H1 (cell line): ENCODE results near the gene UMOD. TPM values are rescaled to one million over a fixed set of nuclear protein-coding genes. Genes with fewer than 3 reads are reported as not detected.

Experiments used
- CTCF ChIA-PET: fragments of 300-600 bp; sonication (Branson Sonifier 250); formaldehyde crosslinking; loops from one replicate; lab custom pipeline; 2021; ENCODE audit not compliant: partially characterized antibody; lab: Charles Lee
- POLR2A ChIA-PET: fragments of 300-600 bp; sonication (Branson Sonifier 250); formaldehyde crosslinking; loops from one replicate; lab custom pipeline; 2021; ENCODE audit warnings: inconsistent platforms; ENCODE audit not compliant: partially characterized antibody; lab: Charles Lee
- DNase-seq, 2 experiments: peaks; one replicate each; pipeline versions ENCODE4 v3.0.0 to v3.0.0-alpha.2; 2010 to 2022; ENCODE audit warnings: low spot score in 2 of 2, low read depth in 1 of 2, mixed read lengths in 1 of 2
- FAIRE-seq: peaks from 2 replicates; lab custom pipeline; 2011; peaks lifted over from hg19 to GRCh38; lab: Jason Lieb, UNC
- H2AFZ ChIP-seq: 2 replicates; pipeline ENCODE4 v1.8.1; 2012; ENCODE audit warnings: low read length, inconsistent platforms
- H2AK5ac ChIP-seq: 2 replicates; pipeline ENCODE4 v1.6.1; 2013; ENCODE audit warnings: low read depth, low read length
- H2BK120ac ChIP-seq: replicated peaks from 2 replicates; pipeline ENCODE3; 2013; ENCODE audit warnings: low read depth, low read length, inconsistent platforms
- H2BK12ac ChIP-seq: 2 replicates; pipeline ENCODE4 v1.6.1; 2013; ENCODE audit warnings: low read depth, low read length
- H2BK15ac ChIP-seq: 2 replicates; pipeline ENCODE4 v1.6.1; 2013; ENCODE audit warnings: low read length
- H2BK20ac ChIP-seq: 2 replicates; pipeline ENCODE4 v1.6.1; 2013; ENCODE audit warnings: low read length
- H2BK5ac ChIP-seq: 2 replicates; pipeline ENCODE4 v1.6.1; 2013; ENCODE audit warnings: low read depth, low read length
- H3K14ac ChIP-seq: 2 replicates; pipeline ENCODE4 v1.6.1; 2013; ENCODE audit warnings: inconsistent platforms; ENCODE audit not compliant: insufficient read length
- H3K18ac ChIP-seq: 2 replicates; pipeline ENCODE4 v1.6.1; 2013; ENCODE audit warnings: low read length; ENCODE audit errors: extremely low read depth
- H3K23ac ChIP-seq: 2 replicates; pipeline ENCODE4 v1.6.1; 2013; ENCODE audit warnings: inconsistent platforms; ENCODE audit not compliant: insufficient read length
- H3K23me2 ChIP-seq: 2 replicates; pipeline ENCODE4 v1.6.1; 2013; ENCODE audit warnings: low read depth, low read length
- H3K27ac ChIP-seq: 2 replicates; pipeline ENCODE4 v1.6.1; 2011; ENCODE audit warnings: low read depth, low read length, inconsistent platforms
- H3K27me3 ChIP-seq, 4 experiments: replicated peaks in 1 of 4; 1 replicate in 1 of 4; 2 replicates in 3 of 4; pipeline versions ENCODE4 v1.6.1 to v1.8.1; 2011 to 2013; ENCODE audit warnings: low read length in 3 of 4, mild to moderate bottlenecking in 3 of 4, inconsistent platforms in 2 of 4, mixed read lengths in 2 of 4, moderate library complexity in 1 of 4; ENCODE audit not compliant: control insufficient read depth in 3 of 4, insufficient read depth in 3 of 4; ENCODE audit errors: extremely low read depth in 1 of 4
- H3K36me3 ChIP-seq, 4 experiments: 2 replicates each; pipeline versions ENCODE4 v1.6.1 to v1.8.1; 2011 to 2013; ENCODE audit warnings: mild to moderate bottlenecking in 4 of 4, low read length in 3 of 4, moderate library complexity in 2 of 4, control low read depth in 1 of 4, inconsistent platforms in 1 of 4; ENCODE audit not compliant: insufficient read depth in 4 of 4, control insufficient read depth in 2 of 4
- H3K4ac ChIP-seq: replicated peaks from 2 replicates; pipeline ENCODE3; 2013; ENCODE audit warnings: low read length, low read depth, mixed read lengths, inconsistent platforms; ENCODE audit not compliant: insufficient read length
- H3K4me1 ChIP-seq, 4 experiments: replicated peaks in 1 of 4; 1 replicate in 1 of 4; 2 replicates in 3 of 4; pipeline versions ENCODE4 v1.6.1 to v1.8.1; 2011 to 2013; ENCODE audit warnings: low read length in 3 of 4, inconsistent platforms in 2 of 4, mixed read lengths in 1 of 4; ENCODE audit not compliant: insufficient read depth in 4 of 4, control insufficient read depth in 3 of 4
- H3K4me2 ChIP-seq, 2 experiments: 2 replicates each; pipeline versions ENCODE4 v1.6.1 to v1.8.1; 2011 to 2013; ENCODE audit warnings: low read depth in 2 of 2, low read length in 2 of 2, control low read depth in 1 of 2, inconsistent platforms in 1 of 2, mild to moderate bottlenecking in 1 of 2; ENCODE audit not compliant: insufficient read depth in 1 of 2
- H3K4me3 ChIP-seq, 4 experiments: fragments of 200-600, 300-600 bp in 1 of 4; sonication (generic), shearing (Covaris generic), sonication (Bioruptor Twin) in 1 of 4; 2 replicates each; pipeline versions ENCODE4 v1.5.1 to v1.8.1; 2011 to 2016; ENCODE audit warnings: low read length in 4 of 4, low read depth in 3 of 4, control low read depth in 2 of 4, inconsistent platforms in 2 of 4, mild to moderate bottlenecking in 2 of 4, mixed read lengths in 1 of 4, moderate library complexity in 1 of 4; ENCODE audit not compliant: insufficient read depth in 2 of 4; ENCODE audit errors: extremely low read depth in 1 of 4
- H3K56ac ChIP-seq: replicated peaks from 2 replicates; pipeline ENCODE3; 2013; ENCODE audit warnings: low read depth, mild to moderate bottlenecking, mixed read lengths, low read length, inconsistent platforms; ENCODE audit not compliant: insufficient read length
- H3K79me1 ChIP-seq: 2 replicates; pipeline ENCODE4 v1.6.1; 2013; ENCODE audit warnings: low read depth, low read length, control low read depth
- H3K79me2 ChIP-seq, 2 experiments: 2 replicates each; pipeline versions ENCODE4 v1.6.1 to v1.8.1; 2012 to 2013; ENCODE audit warnings: low read length in 2 of 2, mild to moderate bottlenecking in 2 of 2, inconsistent platforms in 1 of 2; ENCODE audit not compliant: insufficient read depth in 2 of 2, control insufficient read depth in 1 of 2
- H3K9ac ChIP-seq, 4 experiments: replicated peaks in 1 of 4; 1 replicate in 1 of 4; 2 replicates in 3 of 4; pipeline versions ENCODE4 v1.6.1 to v1.8.1; 2011 to 2013; ENCODE audit warnings: low read depth in 3 of 4, low read length in 3 of 4, control low read depth in 2 of 4, mild to moderate bottlenecking in 2 of 4, moderate library complexity in 2 of 4, inconsistent platforms in 1 of 4; ENCODE audit errors: extremely low read depth in 1 of 4
- H3K9me3 ChIP-seq, 2 experiments: 2 replicates each; pipeline versions ENCODE4 v1.6.1 to v1.8.1; 2012 to 2013; ENCODE audit warnings: mild to moderate bottlenecking in 2 of 2, moderate library complexity in 2 of 2, control low read depth in 1 of 2, inconsistent platforms in 1 of 2, low read depth in 1 of 2, low read length in 1 of 2, mixed read lengths in 1 of 2; ENCODE audit not compliant: insufficient read depth in 2 of 2
- H4K20me1 ChIP-seq, 2 experiments: replicated peaks in 1 of 2; 2 replicates each; pipeline versions ENCODE3 to v1.8.1; 2011 to 2013; ENCODE audit warnings: inconsistent platforms in 2 of 2, low read length in 2 of 2, mild to moderate bottlenecking in 1 of 2; ENCODE audit not compliant: insufficient read depth in 2 of 2, control insufficient read depth in 1 of 2
- H4K5ac ChIP-seq: 2 replicates; pipeline ENCODE4 v1.6.1; 2013; ENCODE audit warnings: low read length, low read depth, mixed read lengths, inconsistent platforms; ENCODE audit not compliant: insufficient read length
- H4K8ac ChIP-seq: 2 replicates; pipeline ENCODE4 v1.8.0; 2013; ENCODE audit warnings: mild to moderate bottlenecking, moderate library complexity, low read length, inconsistent platforms; ENCODE audit not compliant: insufficient read depth; ENCODE audit errors: extremely low read depth
- H4K91ac ChIP-seq: replicated peaks from 2 replicates; pipeline ENCODE3; 2013; ENCODE audit warnings: low read length, mixed read lengths, inconsistent platforms; ENCODE audit not compliant: insufficient read length
- BACH1 ChIP-seq: IDR thresholded peaks from 2 replicates; pipeline ENCODE4 v1.6.1; 2012; ENCODE audit warnings: low read length, improper control_type of control experiment
- JUN ChIP-seq: IDR thresholded peaks from 2 replicates; pipeline ENCODE4 v1.6.1; 2011; ENCODE audit warnings: low read depth, mild to moderate bottlenecking, improper control_type of control experiment, low read length
- MAX ChIP-seq: IDR thresholded peaks from 2 replicates; pipeline ENCODE4 v1.6.1; 2012; ENCODE audit warnings: inconsistent platforms
- NRF1 ChIP-seq: IDR thresholded peaks from 2 replicates; pipeline ENCODE4 v1.6.1; 2011; ENCODE audit warnings: mild to moderate bottlenecking, low read depth, low read length, improper control_type of control experiment
- RFX5 ChIP-seq: IDR thresholded peaks from 2 replicates; pipeline ENCODE4 v1.6.1; 2011; ENCODE audit warnings: low read depth, low read length, improper control_type of control experiment, borderline replicate concordance
- SRF ChIP-seq: IDR thresholded peaks from 2 replicates; pipeline ENCODE4 v1.6.1; 2011; ENCODE audit warnings: mild to moderate bottlenecking, low read depth, low read length, moderate library complexity
- TEAD4 ChIP-seq: IDR thresholded peaks from 2 replicates; pipeline ENCODE4 v1.6.1; 2012; ENCODE audit warnings: low read depth, low read length, inconsistent platforms, mixed read lengths
- WGBS, 2 experiments: shearing (Covaris generic) in 1 of 2; methylation state at CpG; one replicate each; pipeline versions ENCODE4 v1.1.6 to v1.1.7; 2013 to 2015; ENCODE audit warnings: low lambda C conversion rate in 2 of 2, mixed read lengths in 2 of 2, inconsistent platforms in 1 of 2, low coverage in 1 of 2, missing lambda C conversion rate in 1 of 2; ENCODE audit not compliant: insufficient replicate concordance in 2 of 2, insufficient coverage in 1 of 2, insufficient read length in 1 of 2; ENCODE audit errors: extremely low coverage in 1 of 2, missing lambda C conversion rate in 1 of 2; 5-methylcytosine and 5-hydroxymethylcytosine counted together
- polyA plus RNA-seq, 7 experiments: library from polyadenylated mRNA; depleted of rRNA in 3 of 7; stranded (reverse) in 5 of 7; unstranded in 2 of 7; fragments of >200 nt in 5 of 7; fragments of 200-250 nt in 2 of 7; gene quantifications; 1 replicate in 5 of 7; 2 replicates in 1 of 7; 4 replicates in 1 of 7; pipeline versions ENCODE4 v1.2.1 to v1.2.3, GENCODE V29; 2011 to 2013; ENCODE audit warnings: missing spikeins in 2 of 7, mixed read lengths in 2 of 7
- total RNA-seq: library from RNA; stranded (reverse); fragmentation: NEBNext Ultra II Directional; extraction: Animal tissue kit (Norgen Biotek cat#: 25700); gene quantifications from 2 replicates; pipeline ENCODE4 v1.2.1, GENCODE V29; 2021
- TF ChIP-seq, protein P1 (sequence below): IDR thresholded peaks from 2 replicates; pipeline ENCODE4 v1.6.1; 2012; ENCODE audit warnings: inconsistent platforms
- TF ChIP-seq, protein P2 (sequence below): IDR thresholded peaks from 2 replicates; pipeline ENCODE4 v1.6.1; 2011; ENCODE audit warnings: low read depth, mild to moderate bottlenecking, low read length; ENCODE audit not compliant: insufficient read depth
- TF ChIP-seq, protein P3 (sequence below): IDR thresholded peaks from 2 replicates; pipeline ENCODE4 v1.6.1; 2012; ENCODE audit warnings: low read length, inconsistent platforms

UMOD gene
- total and polyA plus RNA-seq, 2 of the 8 experiments (the other 6 are each of a cell fraction or from before 2014, with no cell fraction given), result not detected

GRCh38 chr16:20398603-20399002 is 46.1 kb upstream of the UMOD start:
- Histone ChIP-seq H3K18ac (no peak overlapping the region), H4K5ac (no peak overlapping the region), H3K27ac (no peak overlapping the region), H4K20me1 (no peaks in the 10 kb centered on the region), H2BK5ac (no peak overlapping the region), H3K14ac (no peak overlapping the region), H3K36me3 (no peaks in the 10 kb centered on the region), H4K8ac (no peak overlapping the region), H3K23ac (no peak overlapping the region), H3K56ac (no peak overlapping the region), H2BK20ac (no peak overlapping the region), H3K27me3 (no peaks in the 10 kb centered on the region), H4K91ac (no peak overlapping the region), H3K4ac (no peak overlapping the region), H3K9ac (no peak overlapping the region), H3K4me3 (no peak overlapping the region), H3K23me2 (no peaks in the 10 kb centered on the region), H2BK120ac (no peak overlapping the region), H3K4me1 (peaks cover 0 to 1% (median 0%) of the 10 kb centered on the region in 4 experiments; a peak in 1 of 7 replicates), H3K9me3 (no peaks in the 10 kb centered on the region), H3K79me1 (no peaks in the 10 kb centered on the region), H2AFZ (no peak overlapping the region), H2AK5ac (no peak overlapping the region), H2BK12ac (no peak overlapping the region), H2BK15ac (no peak overlapping the region), H3K4me2 (no peak overlapping the region), H3K79me2 (no peaks in the 10 kb centered on the region)
- TF ChIP-seq JUN (no peak), SRF (no peak), MAX (no peak), BACH1 (no peak), TEAD4 (no peak), RFX5 (no peak), NRF1 (no peak)
- TF ChIP-seq, protein P1, sequence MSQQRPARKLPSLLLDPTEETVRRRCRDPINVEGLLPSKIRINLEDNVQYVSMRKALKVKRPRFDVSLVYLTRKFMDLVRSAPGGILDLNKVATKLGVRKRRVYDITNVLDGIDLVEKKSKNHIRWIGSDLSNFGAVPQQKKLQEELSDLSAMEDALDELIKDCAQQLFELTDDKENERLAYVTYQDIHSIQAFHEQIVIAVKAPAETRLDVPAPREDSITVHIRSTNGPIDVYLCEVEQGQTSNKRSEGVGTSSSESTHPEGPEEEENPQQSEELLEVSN, result no peak
- TF ChIP-seq, protein P2, sequence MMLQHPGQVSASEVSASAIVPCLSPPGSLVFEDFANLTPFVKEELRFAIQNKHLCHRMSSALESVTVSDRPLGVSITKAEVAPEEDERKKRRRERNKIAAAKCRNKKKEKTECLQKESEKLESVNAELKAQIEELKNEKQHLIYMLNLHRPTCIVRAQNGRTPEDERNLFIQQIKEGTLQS, result no peak
- TF ChIP-seq, protein P3, sequence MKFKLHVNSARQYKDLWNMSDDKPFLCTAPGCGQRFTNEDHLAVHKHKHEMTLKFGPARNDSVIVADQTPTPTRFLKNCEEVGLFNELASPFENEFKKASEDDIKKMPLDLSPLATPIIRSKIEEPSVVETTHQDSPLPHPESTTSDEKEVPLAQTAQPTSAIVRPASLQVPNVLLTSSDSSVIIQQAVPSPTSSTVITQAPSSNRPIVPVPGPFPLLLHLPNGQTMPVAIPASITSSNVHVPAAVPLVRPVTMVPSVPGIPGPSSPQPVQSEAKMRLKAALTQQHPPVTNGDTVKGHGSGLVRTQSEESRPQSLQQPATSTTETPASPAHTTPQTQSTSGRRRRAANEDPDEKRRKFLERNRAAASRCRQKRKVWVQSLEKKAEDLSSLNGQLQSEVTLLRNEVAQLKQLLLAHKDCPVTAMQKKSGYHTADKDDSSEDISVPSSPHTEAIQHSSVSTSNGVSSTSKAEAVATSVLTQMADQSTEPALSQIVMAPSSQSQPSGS, result no peak
- DNase-seq, result no peak
- no peak for FAIRE-seq
- WGBS, 2 experiments, result 89% methylated on average over 3 of the region's 3 CpGs; no CpG with 5 or more reads in 1 of the 2 experiments
- POLR2A ChIA-PET, result no interaction called here
- CTCF ChIA-PET, result no interaction called here
